Posterior vena cava (tissue), 2 donors: ENCODE measurements around the gene CLMN. TPM values are rescaled to one million over a fixed set of nuclear protein-coding genes. Genes with fewer than 3 reads are reported as not detected.

Experiments
- DNase-seq: peaks from one replicate; pipeline ENCODE4 v3.0.0-alpha.2; 2020; ENCODE audit warnings: low spot score
- intact Hi-C, 2 donors: fragments of 100-400 bp; cut with DNase I; formaldehyde crosslinking; loops; one replicate each; pipeline versions ENCODE4 v1.14.1 to v1.14.2; 2022 to 2023
- total RNA-seq, 2 donors: library from RNA; stranded (reverse); fragmentation: NEBNext Ultra II Directional; extraction: Animal tissue kit (Norgen Biotek cat#: 25700); gene quantifications; one replicate each; pipeline ENCODE4 v1.2.1, GENCODE V29; 2021
- donor health status: DM: yes; HTN: yes; CAD: no.
- donor health status: DM: yes; HTN: yes; CAD: no.

The CLMN gene
- total RNA-seq, 2 donors from 2014 or later = 9.4 to 11.1 TPM

GRCh38 chr14:95345032-95345431, 25.3 kb upstream of the CLMN start:
- DNase-seq = no peak
- intact Hi-C loops = no loop called here

- no peak for DNase-seq
- intact Hi-C loops = no loop called here
Measured at GRCh38 chr14:95344536-95344935, 24.8 kb upstream of the CLMN start.

- intact Hi-C loops = no loop called here
- no peak for DNase-seq
Measured at GRCh38 chr14:95341564-95341963, 21.9 kb upstream of the CLMN start.

GRCh38 chr14:95341115-95341514, 21.4 kb upstream of the CLMN start:
- intact Hi-C loops = no loop called here
- DNase-seq = no peak

GRCh38 chr14:95340201-95340697, 20.5 kb upstream of the CLMN start:
- intact Hi-C loops = no loop called here

GRCh38 chr14:95339301-95339865, 19.7 kb upstream of the CLMN start:
- intact Hi-C loops = loop anchor here in 1 of 2 donors (10.0 kb wide), 1 partner anchor 75 kb away; no protein-coding TSS in a partner anchor
- no peak for DNase-seq

More at GRCh38 chr14:95340201-95340697, 20.5 kb upstream of the CLMN start:
- no peak for DNase-seq

- no peak for DNase-seq
- intact Hi-C loops = loop anchor here in 1 of 2 donors (10.0 kb wide), 1 partner anchor 76 kb away; no protein-coding TSS in a partner anchor
Measured at GRCh38 chr14:95338436-95338835, 18.7 kb upstream of the CLMN start.

- no peak for DNase-seq
- intact Hi-C loops = loop anchor here in 1 of 2 donors (10.0 kb wide), 1 partner anchor 78 kb away; no protein-coding TSS in a partner anchor
Measured at GRCh38 chr14:95337041-95337595, 17.4 kb upstream of the CLMN start.

- DNase-seq = no peak
Measured at GRCh38 chr14:95336192-95336760, 16.6 kb upstream of the CLMN start.

GRCh38 chr14:95335071-95335470, 15.4 kb upstream of the CLMN start:
- intact Hi-C loops = loop anchor here in 1 of 2 donors (10.0 kb wide), 1 partner anchor 80 kb away; no protein-coding TSS in a partner anchor
- DNase-seq = no peak

More at GRCh38 chr14:95336192-95336760, 16.6 kb upstream of the CLMN start:
- intact Hi-C loops = loop anchor here in 1 of 2 donors (10.0 kb wide), 1 partner anchor 79 kb away; no protein-coding TSS in a partner anchor

GRCh38 chr14:95334044-95334443, 14.3 kb upstream of the CLMN start:
- DNase-seq = no peak
- intact Hi-C loops = loop anchor here in 1 of 2 donors (10.0 kb wide), 1 partner anchor 81 kb away; no protein-coding TSS in a partner anchor

- no peak for DNase-seq
- intact Hi-C loops = loop anchor here in 1 of 2 donors (10.0 kb wide), 1 partner anchor 82 kb away; no protein-coding TSS in a partner anchor
Measured at GRCh38 chr14:95332641-95333040, 12.9 kb upstream of the CLMN start.

- no peak for DNase-seq
- intact Hi-C loops = loop anchor here in 1 of 2 donors (10.0 kb wide), 1 partner anchor 83 kb away; no protein-coding TSS in a partner anchor
Measured at GRCh38 chr14:95331708-95332408, 12.2 kb upstream of the CLMN start.

- DNase-seq = no peak
Measured at GRCh38 chr14:95330591-95331370, 11.1 kb upstream of the CLMN start.

GRCh38 chr14:95329941-95330340, 10.2 kb upstream of the CLMN start:
- intact Hi-C loops = loop anchor here in 1 of 2 donors (10.0 kb wide), 1 partner anchor 85 kb away; no protein-coding TSS in a partner anchor
- DNase-seq = no peak

More at GRCh38 chr14:95330591-95331370, 11.1 kb upstream of the CLMN start:
- intact Hi-C loops = loop anchor here in 1 of 2 donors (10.0 kb wide), 1 partner anchor 84 kb away; no protein-coding TSS in a partner anchor

- no peak for DNase-seq
- intact Hi-C loops = no loop called here
Measured at GRCh38 chr14:95328729-95329503, 9.2 kb upstream of the CLMN start.

GRCh38 chr14:95327558-95328374, 8.1 kb upstream of the CLMN start:
- intact Hi-C loops = no loop called here
- DNase-seq = no peak
